Stomach (tissue), 9 donors: Measurements from ENCODE around the gene KCNQ5. TPM values are rescaled to one million over a fixed set of nuclear protein-coding genes. Genes with fewer than 3 reads are reported as not detected.

ENCODE experiments used
- DNase-seq, 2 donors: peaks; one replicate each; pipeline versions ENCODE4 v3.0.0 to v3.0.0-alpha.2; 2013 to 2019
- H3K27ac ChIP-seq, 5 donors: fragments of 200-600 bp in 4 of 5; sonication (generic) in 4 of 5; one replicate each; pipeline ENCODE4 v1.5.1; 2013 to 2019; ENCODE audit warnings: mild to moderate bottlenecking in 1 of 5, moderate library complexity in 1 of 5
- H3K27me3 ChIP-seq, 3 donors: fragments of 200-600 bp; sonication (generic); one replicate each; pipeline ENCODE4 v1.5.1; 2017 to 2019; ENCODE audit warnings: mixed run types in 1 of 3
- H3K36me3 ChIP-seq, 4 donors: fragments of 200-600 bp; sonication (generic); 1 replicate in 3 of 4; 2 replicates in 1 of 4; pipeline ENCODE4 v1.5.1; 2016 to 2019
- H3K4me1 ChIP-seq, 4 donors: fragments of 200-600 bp; sonication (generic); one replicate each; pipeline ENCODE4 v1.5.1; 2016 to 2019
- H3K4me3 ChIP-seq, 4 donors: fragments of 200-600 bp; sonication (generic) in 3 of 4; one replicate each; pipeline ENCODE4 v1.5.1; 2016 to 2019; ENCODE audit warnings: mild to moderate bottlenecking in 1 of 4
- H3K9me3 ChIP-seq, 4 donors: fragments of 200-600 bp; sonication (generic); one replicate each; pipeline ENCODE4 v1.5.1; 2016 to 2019
- CTCF ChIP-seq, 7 experiments: fragments of 450-650 bp in 4 of 7; fragments of 200-600 bp in 3 of 7; sonication (generic) in 3 of 7; IDR thresholded peaks; one replicate each; pipeline ENCODE4 v1.5.1; 2016 to 2019; ENCODE audit warnings: antibody characterized with exemption in 7 of 7, control low read depth in 2 of 7, mild to moderate bottlenecking in 1 of 7
- EP300 ChIP-seq: sonication (generic); formaldehyde crosslinking; IDR thresholded peaks from one replicate; pipeline ENCODE4 v1.6.1; 2017; ENCODE audit warnings: antibody characterized with exemption
- POLR2A ChIP-seq, 4 donors: fragments of 450-650 bp; IDR thresholded peaks; one replicate each; pipeline ENCODE4 v1.6.1; 2016; ENCODE audit warnings: antibody characterized with exemption in 4 of 4, control low read depth in 2 of 4, mild to moderate bottlenecking in 1 of 4, moderate library complexity in 1 of 4
- POLR2AphosphoS5 ChIP-seq, 3 donors: sonication (generic); formaldehyde crosslinking; IDR thresholded peaks; one replicate each; pipeline ENCODE4 v1.6.1; 2016; ENCODE audit warnings: antibody characterized with exemption in 3 of 3
- WGBS, 5 donors: extraction: QIAGEN DNeasy Blood & Tissue Kit in 3 of 5; methylation state at CpG; one replicate each; pipeline versions ENCODE4 v1.1.5 to v1.1.7; 2013 to 2018; 5-methylcytosine and 5-hydroxymethylcytosine counted together
- intact Hi-C: fragments of 100-400 bp; cut with DNase I; formaldehyde crosslinking; loops from one replicate; pipeline ENCODE4 v1.15.1; 2023; ENCODE audit warnings: low total_unique reads
- polyA plus RNA-seq, 3 donors: library from polyadenylated mRNA; stranded (reverse); fragments of 200-250 nt; gene quantifications; one replicate each; pipeline ENCODE4 v1.2.3, GENCODE V29; 2013
- total RNA-seq, 5 donors: library from RNA; depleted of rRNA; stranded (reverse); fragments of >200 nt; gene quantifications; one replicate each; pipeline versions ENCODE4 v1.1.0 to v1.2.3, GENCODE V29; 2014 to 2016
- donor health status: healthy with polysubstance abuse.
- donor health status: Bipolar disorder and iron deficiency.
- donor health status: healthy.

The KCNQ5 gene
- total and polyA plus RNA-seq, 8 donors: 0.12 to 2.8 (median 0.37) TPM; not detected in 2

- Histone ChIP-seq H3K36me3 (no peaks in the 10 kb centered on the region), H3K9me3 (no peaks in the 10 kb centered on the region), H3K27ac (no peak overlapping the region), H3K27me3 (no peaks in the 10 kb centered on the region), H3K4me3 (no peak overlapping the region), H3K4me1 (no peaks in the 10 kb centered on the region)
- WGBS, 5 donors: 81 to 92% (median 90%) methylated on average over 2 of the region's 2 CpGs
- TF ChIP-seq EP300 (no peak), POLR2AphosphoS5 (IDR thresholded peaks at IDR 0.05) (no peak), CTCF (IDR thresholded peaks at IDR 0.05) (no peak), POLR2A (IDR thresholded peaks at IDR 0.05) (no peak)
- intact Hi-C loops: no loop called here
- no peak for DNase-seq
Measured at GRCh38 chr6:72635636-72636035, 13.8 kb downstream of the KCNQ5 start.

- DNase-seq: no peak
- no peaks in the 10 kb centered on the region for H3K36me3 ChIP-seq
- no peak overlapping the region for H3K27ac ChIP-seq
- H3K4me1 ChIP-seq: no peaks in the 10 kb centered on the region
- TF ChIP-seq POLR2A (IDR thresholded peaks at IDR 0.05) (no peak), EP300 (no peak), POLR2AphosphoS5 (IDR thresholded peaks at IDR 0.05) (no peak), CTCF (IDR thresholded peaks at IDR 0.05) (no peak)
- no peak overlapping the region for H3K4me3 ChIP-seq
- WGBS, 5 donors: 62 to 75% (median 67%) methylated on average over 2 of the region's 2 CpGs
- H3K9me3 ChIP-seq: no peaks in the 10 kb centered on the region
- H3K27me3 ChIP-seq: no peaks in the 10 kb centered on the region
- intact Hi-C loops: no loop called here
Measured at GRCh38 chr6:72636215-72636614, 14.4 kb downstream of the KCNQ5 start.

- Histone ChIP-seq H3K9me3 (no peaks in the 10 kb centered on the region), H3K36me3 (no peaks in the 10 kb centered on the region), H3K4me3 (no peak overlapping the region), H3K27ac (no peak overlapping the region), H3K4me1 (no peaks in the 10 kb centered on the region), H3K27me3 (no peaks in the 10 kb centered on the region)
- WGBS, 5 donors: 50 to 69% (median 56%) methylated on average over 3 of the region's 3 CpGs
- intact Hi-C loops: no loop called here
- no peak for DNase-seq
- TF ChIP-seq POLR2A (IDR thresholded peaks at IDR 0.05) (no peak), EP300 (no peak), POLR2AphosphoS5 (IDR thresholded peaks at IDR 0.05) (no peak), CTCF (IDR thresholded peaks at IDR 0.05) (no peak)
Measured at GRCh38 chr6:72636786-72637185, 14.9 kb downstream of the KCNQ5 start.

GRCh38 chr6:72639920-72640614 is 18.2 kb downstream of the KCNQ5 start:
- DNase-seq: no peak
- Histone ChIP-seq H3K4me3 (no peak overlapping the region), H3K9me3 (no peaks in the 10 kb centered on the region), H3K36me3 (no peaks in the 10 kb centered on the region), H3K27me3 (no peaks in the 10 kb centered on the region), H3K27ac (no peak overlapping the region), H3K4me1 (no peaks in the 10 kb centered on the region)
- intact Hi-C loops: no loop called here
- no peak for TF ChIP-seq POLR2AphosphoS5 (IDR thresholded peaks at IDR 0.05)
- no peak for TF ChIP-seq CTCF (IDR thresholded peaks at IDR 0.05)
- no peak for TF ChIP-seq POLR2A (IDR thresholded peaks at IDR 0.05)
- WGBS, 5 donors: 40 to 66% (median 55%) methylated on average over 5 of the region's 5 CpGs
